C4-2B (cell line): ENCODE data around the gene ILDR1.

Source experiments
- ZFX ChIP-seq: fragments of 450-650 bp; IDR thresholded peaks from 2 replicates; pipeline ENCODE4 v1.6.1; 2017
- TF ChIP-seq, protein P1 (sequence below): fragments of 450-650 bp; conservative IDR thresholded peaks from 2 replicates; pipeline ENCODE4 v1.5.1; 2017; ENCODE audit warnings: mild to moderate bottlenecking

DNA sequence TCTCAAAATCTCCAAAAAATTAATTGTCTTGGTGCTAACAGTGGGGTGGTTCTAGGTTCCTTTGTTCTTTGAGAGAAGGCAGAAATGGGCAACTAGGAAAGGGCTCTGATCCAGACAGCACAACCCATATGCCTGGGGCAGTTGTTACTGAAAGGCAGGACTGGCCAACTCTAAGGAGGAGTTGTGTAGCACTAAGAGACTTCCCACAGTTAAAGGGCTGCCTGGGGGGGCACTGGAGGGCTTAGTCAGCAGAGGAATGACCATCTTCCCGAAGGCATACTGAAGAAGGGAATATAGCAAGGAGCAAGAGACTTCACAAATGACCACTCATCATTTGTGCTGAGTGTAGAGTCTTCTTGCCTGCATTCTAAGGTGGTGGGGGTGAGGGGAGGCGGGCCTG lies 15.8 kb downstream of the ILDR1 start:
- TF ChIP-seq ZFX: no peak
- TF ChIP-seq, protein P1, sequence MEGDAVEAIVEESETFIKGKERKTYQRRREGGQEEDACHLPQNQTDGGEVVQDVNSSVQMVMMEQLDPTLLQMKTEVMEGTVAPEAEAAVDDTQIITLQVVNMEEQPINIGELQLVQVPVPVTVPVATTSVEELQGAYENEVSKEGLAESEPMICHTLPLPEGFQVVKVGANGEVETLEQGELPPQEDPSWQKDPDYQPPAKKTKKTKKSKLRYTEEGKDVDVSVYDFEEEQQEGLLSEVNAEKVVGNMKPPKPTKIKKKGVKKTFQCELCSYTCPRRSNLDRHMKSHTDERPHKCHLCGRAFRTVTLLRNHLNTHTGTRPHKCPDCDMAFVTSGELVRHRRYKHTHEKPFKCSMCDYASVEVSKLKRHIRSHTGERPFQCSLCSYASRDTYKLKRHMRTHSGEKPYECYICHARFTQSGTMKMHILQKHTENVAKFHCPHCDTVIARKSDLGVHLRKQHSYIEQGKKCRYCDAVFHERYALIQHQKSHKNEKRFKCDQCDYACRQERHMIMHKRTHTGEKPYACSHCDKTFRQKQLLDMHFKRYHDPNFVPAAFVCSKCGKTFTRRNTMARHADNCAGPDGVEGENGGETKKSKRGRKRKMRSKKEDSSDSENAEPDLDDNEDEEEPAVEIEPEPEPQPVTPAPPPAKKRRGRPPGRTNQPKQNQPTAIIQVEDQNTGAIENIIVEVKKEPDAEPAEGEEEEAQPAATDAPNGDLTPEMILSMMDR: no peak
